ENCODE measurements around the gene TMEM245. TPM values are rescaled to one million over a fixed set of nuclear protein-coding genes. Genes with fewer than 3 reads are reported as not detected.

Gene TMEM245
- total RNA-seq, 1 experiment from 2014 or later = 54.0 TPM

- no peaks in the 10 kb centered on the region for H3K27me3 ChIP-seq (ENCODE audit: control insufficient read depth, insufficient read depth, low read length)
- ChIA-PET CTCF (no interaction called here), POLR2A (no interaction called here)
- no TSS peak for BruUV-seq (replicated peaks)
- ATAC-seq (no peak), DNase-seq (ENCODE audit: low read depth, low spot score) (no peak)
- intact Hi-C loops (cut with micrococcal nuclease; ENCODE audit: unreplicated experiment) (no loop called here), in situ Hi-C loops (cut with HindIII; ENCODE audit: low pct_unique_long_range_greater_than_20kb, low sequenced_read_pairs) (no loop called here)
- no peaks in the 10 kb centered on the region for H3K4me1 ChIP-seq (ENCODE audit: control insufficient read depth, insufficient read depth, low read length)
- H3K9me3 ChIP-seq (ENCODE audit: control insufficient read depth, insufficient read depth, low read depth, low read length) = no peaks in the 10 kb centered on the region
- no peak for TF ChIP-seq TCF7L2 (IDR thresholded peaks at IDR 0.05; ENCODE audit: low read depth, low read length)
- no peak for TF ChIP-seq POLR2AphosphoS5 (IDR thresholded peaks at IDR 0.05; ENCODE audit: low read depth, low read length)
- no peak for TF ChIP-seq REST (IDR thresholded peaks at IDR 0.05; ENCODE audit: insufficient read depth in 1 of 2, low read depth in 2 of 2, low read length in 1 of 2)
- H3K4me3 ChIP-seq (ENCODE audit: low read depth in 2 of 2, low read length in 2 of 2) = no peak overlapping the region
- no peak overlapping the region for H3K27ac ChIP-seq (ENCODE audit: low read length)
- H3K36me3 ChIP-seq (ENCODE audit: control insufficient read depth, insufficient read depth, low read length) = peaks cover 9% of the 10 kb centered on the region; the same call in 1 of the 2 replicates
Measured at GRCh38 chr9:108978205-108978604, 141.5 kb downstream of the TMEM245 start.

- no TSS peak for BruUV-seq (replicated peaks)
- in situ Hi-C loops (cut with HindIII; ENCODE audit: low pct_unique_long_range_greater_than_20kb, low sequenced_read_pairs) = no loop called here
Measured at GRCh38 chr9:108973895-108974294, 145.9 kb downstream of the TMEM245 start.

More at GRCh38 chr9:108973895-108974294, 145.9 kb downstream of the TMEM245 start:
- Histone ChIP-seq H3K4me1 (ENCODE audit: control insufficient read depth, insufficient read depth, low read length) (no peaks in the 10 kb centered on the region), H3K27ac (ENCODE audit: low read length) (no peak overlapping the region), H3K9me3 (ENCODE audit: control insufficient read depth, insufficient read depth, low read depth, low read length) (no peaks in the 10 kb centered on the region), H3K36me3 (ENCODE audit: control insufficient read depth, insufficient read depth, low read length) (peaks cover 6% of the 10 kb centered on the region; the same call in 1 of the 2 replicates), H3K27me3 (ENCODE audit: control insufficient read depth, insufficient read depth, low read length) (no peaks in the 10 kb centered on the region), H3K4me3 (ENCODE audit: low read depth in 2 of 2, low read length in 2 of 2) (no peak overlapping the region)
- ATAC-seq (no peak), DNase-seq (ENCODE audit: low read depth, low spot score) (no peak)
- CTCF ChIA-PET = no interaction called here
- intact Hi-C loops (cut with micrococcal nuclease; ENCODE audit: unreplicated experiment) = no loop called here
- no peak for TF ChIP-seq REST (IDR thresholded peaks at IDR 0.05; ENCODE audit: insufficient read depth in 1 of 2, low read depth in 2 of 2, low read length in 1 of 2)
- no peak for TF ChIP-seq POLR2AphosphoS5 (IDR thresholded peaks at IDR 0.05; ENCODE audit: low read depth, low read length)
- no peak for TF ChIP-seq SIN3A (IDR thresholded peaks at IDR 0.05; ENCODE audit: borderline replicate concordance, insufficient read depth, low read depth, low read length)
- no peak for TF ChIP-seq TCF7L2 (IDR thresholded peaks at IDR 0.05; ENCODE audit: low read depth, low read length)
- no peak for TF ChIP-seq CTCF (IDR thresholded peaks at IDR 0.05)
- POLR2A ChIA-PET = no interaction called here

All from Panc1 (cell line).